DND-41 (cell line): ENCODE data around the gene WEE1.

Source experiments
- ATAC-seq: fragments of 200-7000 bp; cut with Tn5 transposase; 3 replicates; pipeline ENCODE4 v1.9.1; 2021; ENCODE audit warnings: low read depth; ENCODE audit not compliant: insufficient read depth
- DNase-seq: peaks from one replicate; pipeline ENCODE4 v3.0.0-alpha.2; 2020
- H2AFZ ChIP-seq: 2 replicates; pipeline ENCODE4 v1.6.0; 2012; ENCODE audit warnings: low read depth, low read length
- H3K27ac ChIP-seq: 2 replicates; pipeline ENCODE4 v1.5.1; 2012; ENCODE audit warnings: low read length, inconsistent platforms
- H3K27me3 ChIP-seq: fragments of 200-600 bp; sonication (generic); 2 replicates; pipeline ENCODE4 v1.6.0; 2012; ENCODE audit warnings: low read length, mild to moderate bottlenecking, inconsistent platforms; ENCODE audit not compliant: insufficient read depth, poor library complexity
- H3K36me3 ChIP-seq: 2 replicates; pipeline ENCODE4 v1.5.1; 2012; ENCODE audit warnings: low read length, inconsistent platforms; ENCODE audit not compliant: insufficient read depth
- H3K4me1 ChIP-seq: 2 replicates; pipeline ENCODE4 v1.5.1; 2012; ENCODE audit warnings: mild to moderate bottlenecking, low read length; ENCODE audit not compliant: insufficient read depth
- H3K4me2 ChIP-seq: 2 replicates; pipeline ENCODE4 v1.6.0; 2012; ENCODE audit warnings: mild to moderate bottlenecking, moderate library complexity, low read length, inconsistent platforms; ENCODE audit not compliant: insufficient read depth
- H3K4me3 ChIP-seq, 2 experiments: fragments of 200-600 bp in 1 of 2; shearing (Covaris generic) in 1 of 2; 2 replicates each; pipeline ENCODE4 v1.5.1; 2012 to 2016; ENCODE audit warnings: inconsistent platforms in 2 of 2, low read length in 2 of 2, mild to moderate bottlenecking in 2 of 2, low read depth in 1 of 2, moderate library complexity in 1 of 2
- H3K79me2 ChIP-seq: 2 replicates; pipeline ENCODE4 v1.6.0; 2012; ENCODE audit warnings: low read length, inconsistent platforms; ENCODE audit not compliant: insufficient read depth
- H3K9ac ChIP-seq: 2 replicates; pipeline ENCODE4 v1.6.0; 2012; ENCODE audit warnings: low read depth, mild to moderate bottlenecking, inconsistent platforms, low read length, moderate library complexity
- H3K9me3 ChIP-seq: 2 replicates; pipeline ENCODE4 v1.5.1; 2012; ENCODE audit warnings: low read length, moderate library complexity, mild to moderate bottlenecking, inconsistent platforms; ENCODE audit not compliant: insufficient read depth, severe bottlenecking
- H4K20me1 ChIP-seq: 2 replicates; pipeline ENCODE4 v1.6.0; 2012; ENCODE audit warnings: low read length; ENCODE audit not compliant: insufficient read depth
- CTCF ChIP-seq: IDR thresholded peaks from 2 replicates; pipeline ENCODE4 v1.5.1; 2012; ENCODE audit warnings: borderline replicate concordance, low read length, moderate library complexity, mild to moderate bottlenecking; ENCODE audit not compliant: poor library complexity, severe bottlenecking; ENCODE audit errors: extremely low read depth
- EZH2 ChIP-seq: IDR thresholded peaks from 3 replicates; pipeline ENCODE4 v1.6.1; 2012; ENCODE audit warnings: borderline replicate concordance, low read depth, mild to moderate bottlenecking, moderate library complexity, low read length, inconsistent platforms; ENCODE audit not compliant: severe bottlenecking

Gene WEE1

GRCh38 chr11:9563196-9563730, 10.2 kb upstream of the WEE1 start:
- Histone ChIP-seq H3K9me3 (peaks cover 3% of the 10 kb centered on the region), H3K4me3 (no peak overlapping the region), H3K27ac (no peak overlapping the region), H3K79me2 (no peaks in the 10 kb centered on the region), H4K20me1 (no peaks in the 10 kb centered on the region), H3K36me3 (no peaks in the 10 kb centered on the region), H2AFZ (no peak overlapping the region), H3K27me3 (no peaks in the 10 kb centered on the region), H3K9ac (no peak overlapping the region), H3K4me1 (no peaks in the 10 kb centered on the region), H3K4me2 (no peak overlapping the region)
- no peak for DNase-seq
- ATAC-seq, result no peak
- TF ChIP-seq EZH2 (no peak), CTCF (no peak)

GRCh38 chr11:9565822-9566560, 7.5 kb upstream of the WEE1 start:
- no peaks in the 10 kb centered on the region for H3K36me3 ChIP-seq
- no peak for TF ChIP-seq CTCF
- TF ChIP-seq EZH2, result no peak
- no peaks in the 10 kb centered on the region for H3K79me2 ChIP-seq
- no peaks in the 10 kb centered on the region for H3K27me3 ChIP-seq
- H3K4me2 ChIP-seq, result no peak overlapping the region
- DNase-seq, result no peak
- no peak overlapping the region for H2AFZ ChIP-seq
- ATAC-seq, result no peak
- H3K27ac ChIP-seq, result no peak overlapping the region
- H3K4me1 ChIP-seq, result no peaks in the 10 kb centered on the region
- no peak overlapping the region for H3K4me3 ChIP-seq
- peaks cover 3% of the 10 kb centered on the region for H3K9me3 ChIP-seq
- H3K9ac ChIP-seq, result no peak overlapping the region
- H4K20me1 ChIP-seq, result no peaks in the 10 kb centered on the region

DNA sequence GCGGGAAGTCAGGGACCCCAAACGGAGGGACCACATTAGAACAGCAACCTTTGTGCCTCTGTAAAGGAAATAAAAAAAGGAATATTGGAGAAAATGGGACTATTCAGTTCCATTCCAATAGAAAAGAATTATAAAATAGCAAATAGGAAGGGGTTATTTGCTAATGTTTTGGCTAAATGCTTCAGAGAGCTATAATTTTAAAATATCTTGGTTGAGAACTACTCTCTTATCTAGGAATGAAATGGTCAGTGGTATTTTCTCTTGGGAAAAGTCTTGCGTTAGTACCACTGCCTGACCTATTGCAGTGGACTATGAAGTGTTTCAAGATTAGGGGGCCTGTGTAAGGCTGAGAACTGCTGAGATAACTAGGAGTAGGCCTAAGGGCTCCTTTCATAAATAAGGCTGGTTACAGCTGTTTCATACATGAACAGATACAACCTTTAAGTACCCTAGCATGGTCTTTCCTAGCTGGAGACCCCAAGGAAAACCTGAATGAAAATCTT, 6.9 kb upstream of the WEE1 start:
- no peaks in the 10 kb centered on the region for H3K27me3 ChIP-seq
- no peak overlapping the region for H2AFZ ChIP-seq
- H3K79me2 ChIP-seq, result no peaks in the 10 kb centered on the region
- DNase-seq (no peak), ATAC-seq (no peak)
- H3K9ac ChIP-seq, result no peak overlapping the region
- no peak overlapping the region for H3K4me3 ChIP-seq
- no peaks in the 10 kb centered on the region for H3K36me3 ChIP-seq
- TF ChIP-seq CTCF (no peak), EZH2 (no peak)
- H3K9me3 ChIP-seq, result peaks cover 3% of the 10 kb centered on the region
- H3K4me2 ChIP-seq, result no peak overlapping the region
- no peak overlapping the region for H3K27ac ChIP-seq
- H3K4me1 ChIP-seq, result no peaks in the 10 kb centered on the region
- no peaks in the 10 kb centered on the region for H4K20me1 ChIP-seq
